CD4-positive, alpha-beta T cell treated with Interferon gamma for 1 hour (primary cell): ENCODE data around the gene CYP2J2.
"Not testable (repeated sequence)": the region's sequence is repeated elsewhere in the genome, so short reads cannot be mapped to it uniquely, and the experiment has no call there.

Source experiments
- DNase-seq: peaks from one replicate; pipeline ENCODE4 v3.0.0-alpha.2; 2020

The CYP2J2 gene

DNA sequence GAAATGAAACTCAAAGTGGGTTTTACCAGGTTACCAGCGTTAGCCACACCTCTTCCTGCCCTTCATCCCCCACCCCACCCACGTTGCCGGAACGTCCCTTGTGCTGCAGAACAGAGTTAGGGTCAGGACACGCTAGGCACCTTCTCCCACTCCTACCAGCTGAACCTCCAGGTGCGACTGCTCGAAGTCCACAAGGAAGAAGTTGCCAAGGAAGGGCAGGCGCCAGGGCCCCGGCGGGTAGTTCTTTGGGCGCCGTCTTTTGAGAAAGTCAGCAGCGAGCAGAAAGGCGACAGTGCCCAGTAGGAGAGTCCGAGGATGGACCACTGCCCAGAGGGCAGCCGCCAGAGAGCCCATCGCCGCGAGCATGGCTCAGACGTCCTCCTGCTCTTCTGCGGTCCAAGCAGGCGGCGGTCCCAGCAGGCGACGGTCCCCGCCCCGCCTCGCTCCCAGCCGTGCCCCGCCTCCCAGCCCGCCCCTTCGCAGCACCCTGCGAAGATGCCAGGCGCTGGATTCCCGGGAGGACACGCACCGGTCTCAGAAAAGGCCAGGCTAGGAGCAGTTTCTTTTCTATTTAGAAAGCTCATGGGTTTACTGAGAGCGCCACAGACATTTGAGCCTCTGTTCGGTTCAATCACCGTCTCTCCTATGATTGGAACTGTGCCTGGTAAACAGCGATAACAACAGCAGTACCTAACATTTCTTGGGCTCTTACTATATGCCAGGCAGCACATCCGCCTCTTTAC lies at the start of gene CYP2J2:
CYP2J2 (minus strand) TSS at position 393 of the 743 bp plus-strand sequence; CDS start at position 366, 27 bp downstream.
- DNase-seq, result peak; percentile 3

- DNase-seq, result no peak
Measured at GRCh38 chr1:59973719-59974118, 47.1 kb upstream of the CYP2J2 start.

GRCh38 chr1:59972216-59972927 lies 45.8 kb upstream of the CYP2J2 start:
- no peak for DNase-seq

GRCh38 chr1:59971464-59971911 lies 44.9 kb upstream of the CYP2J2 start:
- DNase-seq, result peak; percentile 25

DNA sequence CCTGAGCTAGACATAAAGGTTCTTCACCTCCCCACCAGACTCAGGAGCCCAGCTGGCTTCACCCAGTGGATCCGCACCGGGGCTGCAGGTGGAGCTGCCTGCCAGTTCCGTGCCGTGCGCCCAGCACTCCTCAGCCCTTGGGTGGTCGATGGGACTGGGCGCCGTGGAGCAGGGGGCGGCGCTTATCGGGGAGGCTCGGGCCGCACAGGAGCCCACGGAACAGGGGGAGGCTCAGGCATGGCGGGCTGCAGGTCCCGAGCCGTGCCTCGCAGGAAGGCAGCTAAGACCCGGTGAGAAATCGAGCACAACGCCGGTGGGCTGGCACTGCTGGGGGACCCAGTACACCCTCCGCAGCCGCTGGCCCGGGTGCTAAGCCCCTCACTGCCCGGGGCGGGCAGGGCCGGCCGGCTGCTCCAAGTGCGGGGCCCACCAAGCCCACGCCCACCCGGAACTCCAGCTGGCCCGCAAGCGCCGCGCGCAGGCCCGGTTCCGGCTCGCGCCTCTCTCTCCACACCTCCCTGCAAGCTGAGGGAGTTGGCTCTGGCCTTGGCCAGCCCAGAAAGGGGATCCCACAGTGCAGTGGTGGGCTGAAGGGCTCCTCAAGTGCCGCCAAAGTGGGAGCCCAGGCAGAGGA lies 43.1 kb upstream of the CYP2J2 start:
- not testable (repeated sequence) for DNase-seq

- DNase-seq, result not testable (repeated sequence)
Measured at GRCh38 chr1:59968746-59969145, 42.2 kb upstream of the CYP2J2 start.

DNA sequence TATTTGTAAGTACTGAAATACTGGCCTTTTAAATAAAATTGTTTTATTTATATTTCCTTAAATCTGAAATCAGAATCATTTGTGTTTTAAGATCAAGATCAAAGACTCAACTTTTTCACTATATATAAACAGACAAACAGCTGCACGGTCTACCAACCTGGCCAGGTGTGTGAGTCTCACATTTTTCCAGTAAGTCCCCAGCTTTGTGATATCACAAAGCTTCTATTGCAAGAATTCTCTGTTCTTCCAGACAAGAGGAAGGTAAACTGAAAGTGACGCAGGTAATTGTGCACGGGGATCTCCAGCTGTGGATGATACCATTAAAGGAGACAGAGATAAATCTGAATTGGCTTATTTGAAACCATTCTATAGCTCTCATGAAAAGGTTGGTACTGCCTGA lies 41.2 kb upstream of the CYP2J2 start:
- DNase-seq, result no peak

- no peak for DNase-seq
Measured at GRCh38 chr1:59967141-59967697, 40.6 kb upstream of the CYP2J2 start.

DNA sequence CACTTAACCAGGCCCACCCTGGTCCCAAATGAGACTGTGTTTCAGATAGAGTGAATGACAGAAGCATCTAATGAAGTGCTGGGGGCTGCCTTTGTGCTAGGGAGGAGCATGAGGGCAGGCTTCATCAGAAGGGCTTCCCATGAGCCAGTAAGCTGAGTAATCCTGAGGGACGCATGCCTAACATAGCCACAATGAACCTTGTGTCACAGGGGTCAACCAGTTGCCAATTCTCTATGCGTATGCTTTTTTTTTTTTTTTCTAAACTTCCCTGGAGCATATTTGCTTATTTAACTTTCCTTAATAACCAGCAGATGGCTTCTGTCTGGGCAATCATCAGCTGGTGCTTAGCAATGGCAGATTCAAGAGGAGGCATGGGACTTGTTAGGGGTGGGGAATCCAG lies 25.5 kb upstream of the CYP2J2 start:
- DNase-seq, result no peak

DNA sequence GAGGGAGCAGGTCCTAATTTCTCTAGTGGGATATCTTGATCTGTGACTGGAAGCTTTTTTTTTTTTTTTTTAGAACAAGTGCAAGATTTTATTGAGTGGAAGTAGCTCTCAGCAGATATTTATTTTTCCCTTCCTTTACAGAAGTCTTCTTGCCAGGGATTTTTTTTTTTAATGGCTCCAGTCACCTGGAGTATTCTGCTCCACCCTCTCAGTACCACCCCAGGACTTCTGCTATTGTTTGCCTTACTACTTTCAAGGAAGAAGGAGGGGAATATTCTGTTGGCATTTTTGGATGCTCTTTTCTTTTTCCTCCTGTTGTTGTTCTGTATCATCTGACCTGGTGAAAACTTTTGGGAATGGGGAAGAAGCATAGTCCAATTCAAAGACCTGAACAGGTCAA lies 23.1 kb upstream of the CYP2J2 start:
- no peak for DNase-seq

- DNase-seq, result no peak
Measured at GRCh38 chr1:59948990-59949389, 22.4 kb upstream of the CYP2J2 start.

DNA sequence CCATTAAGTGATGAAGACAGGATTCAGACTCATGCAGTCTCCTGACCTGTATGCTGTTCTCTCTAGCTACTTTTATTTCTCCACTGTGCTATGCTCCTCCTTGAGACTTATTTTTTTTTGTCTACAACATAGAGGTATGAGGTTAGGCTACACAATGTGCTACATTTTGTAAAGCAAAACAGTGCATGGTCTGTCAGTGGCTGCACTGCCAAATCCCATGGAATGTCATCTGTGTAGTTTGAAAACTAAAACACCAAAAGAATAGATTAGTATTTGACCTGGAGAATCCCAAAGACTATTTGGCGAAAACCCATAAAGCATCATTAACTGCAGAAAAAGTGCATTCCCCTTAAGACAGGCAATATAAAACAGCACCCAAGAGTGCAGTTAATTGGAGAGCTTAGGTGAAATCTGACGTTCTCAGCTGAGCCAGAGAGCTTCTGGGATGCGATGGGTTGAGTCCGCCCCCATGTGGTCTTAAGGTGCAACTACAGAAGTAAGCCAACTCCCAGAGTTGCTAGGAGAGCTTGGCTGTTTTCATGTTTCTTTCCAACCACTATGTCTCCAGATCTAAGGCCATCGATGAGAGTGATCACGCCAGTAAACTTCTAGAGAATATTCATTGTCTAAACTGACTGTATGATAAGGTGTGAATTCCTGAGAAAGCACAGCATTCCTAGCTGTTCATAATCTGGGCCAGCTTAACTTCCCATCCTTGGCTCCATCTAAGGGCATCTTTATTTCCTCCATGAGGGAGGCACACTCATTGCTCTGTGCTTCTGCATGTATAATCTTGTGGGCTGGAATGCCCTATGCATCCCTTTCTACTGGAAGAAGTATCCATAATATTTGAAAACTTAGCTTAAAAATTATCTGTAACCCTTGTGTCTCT lies 20.7 kb upstream of the CYP2J2 start:
- DNase-seq, result peak; percentile 18

DNA sequence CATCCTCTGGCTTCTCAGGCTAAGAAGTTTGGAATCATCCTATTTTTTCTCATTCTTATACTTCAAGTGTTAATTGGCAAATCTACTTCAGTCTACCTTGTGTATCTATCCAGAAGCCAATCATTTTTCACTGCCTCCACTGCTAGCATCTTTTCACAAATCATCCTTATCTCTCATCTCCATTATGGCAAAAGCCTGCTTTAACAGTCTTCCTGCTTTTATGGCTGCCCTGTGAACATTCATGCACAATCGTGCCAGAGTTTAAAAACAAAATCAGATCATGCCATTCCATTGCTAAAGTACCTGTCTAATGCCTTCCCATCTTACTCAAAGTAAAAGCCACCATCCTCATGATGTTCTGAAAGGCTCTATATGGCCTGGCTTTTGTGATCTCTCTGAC lies 19.2 kb upstream of the CYP2J2 start:
- DNase-seq, result no peak

GRCh38 chr1:59939393-59939792 lies 12.8 kb upstream of the CYP2J2 start:
- no peak for DNase-seq

- no peak for DNase-seq
Measured at GRCh38 chr1:59937636-59938210, 11.2 kb upstream of the CYP2J2 start.

GRCh38 chr1:59936358-59936821 lies 9.8 kb upstream of the CYP2J2 start:
- DNase-seq, result no peak

GRCh38 chr1:59928996-59929395 lies 2.4 kb upstream of the CYP2J2 start:
- no peak for DNase-seq

DNA sequence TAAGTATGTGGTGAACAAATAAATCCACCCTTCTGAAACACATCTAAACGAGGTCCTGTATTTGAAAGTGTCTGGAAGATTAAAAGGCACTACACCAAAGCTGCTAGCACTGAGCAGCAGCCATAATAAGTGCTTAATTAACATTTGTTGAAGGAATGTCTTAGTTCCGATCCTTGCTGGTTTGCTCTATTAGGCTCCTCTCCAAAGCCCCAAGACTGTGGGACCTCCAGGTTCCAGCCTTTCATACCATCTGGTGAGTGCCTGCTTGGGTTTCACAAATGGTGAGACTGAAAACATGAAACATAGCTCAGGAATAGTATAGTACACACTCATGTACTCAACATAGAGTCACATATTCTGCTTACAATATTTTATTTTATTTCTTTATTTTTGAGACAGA lies 640 bp upstream of the CYP2J2 start:
- DNase-seq, result no peak

DNA sequence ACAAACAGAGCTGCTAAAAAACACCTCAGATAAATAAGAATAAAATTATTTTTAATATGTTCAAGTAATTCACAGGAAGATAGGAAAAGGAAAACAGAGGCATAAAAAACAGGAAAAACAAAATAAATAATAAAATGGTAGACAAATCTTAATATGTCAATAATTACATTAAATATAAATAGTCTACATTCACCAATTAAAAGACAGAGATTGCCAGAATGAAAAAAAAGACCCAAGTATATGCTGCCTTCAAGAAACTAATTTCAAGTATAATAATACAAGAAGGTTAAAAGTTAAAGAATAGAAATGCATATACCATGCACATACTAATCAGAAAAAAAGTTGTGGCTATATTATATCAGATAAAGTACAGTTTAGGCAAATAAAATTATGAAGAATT lies 1.9 kb downstream of the CYP2J2 start:
- no peak for DNase-seq

- DNase-seq, result not testable (repeated sequence)
Measured at GRCh38 chr1:59921258-59921899, 5.2 kb downstream of the CYP2J2 start.

DNA sequence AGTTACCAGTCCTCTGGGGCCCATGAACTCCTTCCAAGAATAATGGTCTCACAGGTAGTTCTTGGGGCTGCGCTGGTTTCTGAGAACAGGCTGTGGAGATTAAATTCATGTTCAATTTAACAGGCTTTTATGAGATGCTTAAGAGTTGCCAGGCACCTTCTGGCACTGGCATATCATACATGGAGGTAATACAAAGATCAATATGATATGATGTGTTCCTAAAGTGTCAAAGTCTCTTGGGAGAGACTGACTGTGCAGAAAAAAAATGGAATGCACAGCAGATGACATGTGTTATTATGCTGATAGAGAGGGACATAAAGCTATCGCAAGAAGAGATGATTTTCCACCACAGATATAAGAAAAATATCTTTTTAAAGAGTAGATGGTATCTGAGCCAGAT lies 6.8 kb downstream of the CYP2J2 start:
- DNase-seq, result no peak
